Skeletal muscle satellite cell (primary cell): ENCODE measurements around the gene FCN1. TPM values are rescaled to one million over a fixed set of nuclear protein-coding genes. Genes with fewer than 3 reads are reported as not detected.

Experiments used
- H3K27me3 ChIP-seq: 2 replicates; pipeline ENCODE4 v1.7.0; 2013; ENCODE audit warnings: low read length; ENCODE audit not compliant: control insufficient read depth, insufficient read depth
- H3K36me3 ChIP-seq: 2 replicates; pipeline ENCODE4 v1.7.0; 2013; ENCODE audit warnings: mild to moderate bottlenecking, control low read depth, low read length; ENCODE audit not compliant: insufficient read depth
- H3K4me1 ChIP-seq: 2 replicates; pipeline ENCODE4 v1.7.0; 2013; ENCODE audit warnings: low read length; ENCODE audit not compliant: control insufficient read depth, insufficient read depth
- H3K4me2 ChIP-seq: 2 replicates; pipeline ENCODE4 v1.7.0; 2013; ENCODE audit warnings: mild to moderate bottlenecking, low read length
- H3K4me3 ChIP-seq: 2 replicates; pipeline ENCODE4 v1.7.0; 2013; ENCODE audit warnings: low read length
- H3K9ac ChIP-seq: 2 replicates; pipeline ENCODE4 v1.7.0; 2013; ENCODE audit warnings: mild to moderate bottlenecking, low read depth, low read length, moderate library complexity
- H3K9me3 ChIP-seq: replicated peaks from 2 replicates; pipeline ENCODE4 v1.7.0; 2013; ENCODE audit warnings: mild to moderate bottlenecking, control low read depth, low read length
- total RNA-seq: library from RNA; depleted of rRNA; stranded (reverse); fragments of >200 nt; gene quantifications from 2 replicates; pipeline ENCODE4 v1.2.3, GENCODE V29; 2012; rRNA removed

The FCN1 gene
- total RNA-seq: not detected in 2 replicates

DNA sequence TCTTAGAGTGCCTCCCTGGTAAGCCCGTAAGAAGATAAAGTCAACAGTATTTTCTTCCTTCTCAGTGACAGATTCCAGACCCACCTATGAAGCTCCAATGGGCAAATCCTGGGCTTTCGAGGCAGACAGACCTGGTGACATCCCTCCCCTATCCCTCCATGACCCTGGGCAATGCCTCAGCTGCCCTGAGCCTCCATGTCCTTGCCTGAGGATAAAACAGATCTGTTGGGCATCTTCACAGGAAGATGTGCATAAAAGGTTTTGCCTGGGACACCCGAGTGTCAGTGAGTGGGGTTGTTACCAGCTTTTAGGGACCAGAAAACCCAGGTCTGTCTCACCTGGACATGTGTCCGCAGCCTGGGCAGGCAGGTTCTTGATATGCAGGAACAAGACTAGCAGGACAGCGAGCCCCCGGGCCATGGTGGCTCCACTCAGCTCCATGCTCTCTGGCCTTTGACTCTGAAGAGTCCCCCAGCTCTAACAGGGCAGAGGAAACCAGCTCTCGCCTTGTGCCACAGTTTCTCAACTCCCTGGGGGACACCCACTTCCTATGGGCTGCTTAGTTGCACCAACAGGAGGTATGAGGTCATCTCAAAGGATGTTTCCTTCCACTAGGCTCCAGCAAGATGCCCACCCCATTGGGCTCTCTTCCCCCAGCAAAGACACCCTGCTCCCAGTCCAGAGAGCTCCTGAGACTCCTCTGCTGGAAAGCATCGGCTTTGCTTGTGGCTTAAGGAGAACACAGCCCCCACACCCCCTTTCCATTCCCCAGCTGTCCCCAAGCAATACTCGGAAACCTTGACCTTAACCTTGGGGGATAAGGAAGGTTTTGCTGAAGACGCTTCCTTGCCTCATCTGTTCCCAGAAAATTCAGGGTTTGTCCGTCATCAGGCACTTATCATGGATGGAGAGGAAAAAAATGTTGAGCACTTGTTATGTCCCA is at the start of gene FCN1:
TSS of gene FCN1 (minus strand) at position 482 of the 943 bp plus-strand sequence. CDS start at position 441, 41 bp downstream.
- no peak within 1 kb of the TSS for H3K4me2 ChIP-seq
- no peaks in the 10 kb centered on the region for H3K4me1 ChIP-seq
- peaks cover 27% of the 10 kb centered on the region for H3K27me3 ChIP-seq
- H3K9ac ChIP-seq: no peak within 1 kb of the TSS
- no peaks in the 10 kb centered on the region for H3K36me3 ChIP-seq
- H3K9me3 ChIP-seq: no peaks in the 10 kb centered on the region
- no peak within 1 kb of the TSS for H3K4me3 ChIP-seq

DNA sequence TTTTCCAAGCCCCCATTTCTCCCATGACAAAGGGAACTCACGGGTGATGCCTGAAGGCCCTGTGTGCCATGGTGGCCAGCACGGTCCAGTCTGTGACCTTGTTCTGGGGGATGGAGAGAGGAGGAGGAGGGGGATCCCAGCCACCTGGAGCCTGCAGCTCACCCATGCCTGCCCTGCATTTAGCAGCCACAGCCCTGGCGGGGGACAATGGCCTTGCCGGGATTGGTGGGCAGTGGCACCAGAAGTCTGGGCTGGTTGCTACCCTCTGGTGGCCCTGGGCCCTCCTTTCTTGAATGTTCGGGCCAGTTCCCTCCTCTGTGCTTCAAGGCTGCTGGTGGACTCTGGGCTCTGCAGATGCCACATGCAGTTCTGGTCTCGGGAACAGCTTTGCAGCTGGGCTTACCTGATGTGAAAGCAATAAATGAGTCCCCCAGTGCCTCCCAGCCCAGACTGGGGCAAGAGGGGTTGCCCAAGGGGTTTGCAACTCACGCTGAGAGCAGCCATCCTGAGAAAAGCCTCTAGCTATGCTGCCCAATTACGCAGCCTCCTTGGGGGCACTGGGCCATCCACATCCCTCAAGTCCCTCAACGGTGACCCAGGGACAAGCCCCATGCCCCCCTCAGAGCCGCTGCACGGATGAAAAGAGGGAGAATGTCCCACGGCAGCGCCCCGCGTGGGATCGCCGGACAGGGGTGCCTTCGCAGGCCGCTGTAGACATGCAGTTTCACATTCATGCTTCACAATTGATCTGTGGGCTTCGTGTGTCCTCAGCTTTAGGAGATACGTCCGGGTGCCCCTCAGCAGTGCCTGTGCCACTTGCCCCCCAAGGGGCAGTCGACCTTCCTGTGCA is 49.2 kb upstream of the FCN1 start:
- Histone ChIP-seq H3K4me3 (no peak overlapping the region), H3K4me2 (peak overlapping the region; percentile 7), H3K36me3 (no peaks in the 10 kb centered on the region), H3K27me3 (peaks cover 16% of the 10 kb centered on the region), H3K9me3 (no peaks in the 10 kb centered on the region), H3K4me1 (peaks cover 9% of the 10 kb centered on the region), H3K9ac (no peak overlapping the region)

DNA sequence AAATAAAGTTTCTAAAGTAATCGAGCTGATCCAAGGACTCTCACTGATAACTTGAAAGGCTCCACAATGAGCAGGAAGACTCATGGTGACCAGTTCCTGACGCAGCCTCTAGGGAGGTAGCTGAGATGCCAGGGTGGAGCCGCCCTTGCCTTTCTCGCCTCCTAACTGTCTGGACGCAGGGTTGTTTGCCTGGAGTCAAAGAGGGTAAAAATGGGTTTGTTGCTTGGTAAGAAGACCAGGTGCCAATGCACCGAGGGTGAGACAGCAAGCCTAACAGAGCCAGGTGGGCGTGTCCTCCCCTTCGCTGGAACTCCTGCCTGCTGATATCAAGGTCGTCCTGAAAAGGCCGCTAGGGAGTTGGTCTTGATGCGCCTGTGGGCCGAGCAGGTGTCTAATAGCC is 48.6 kb upstream of the FCN1 start:
- no peak overlapping the region for H3K4me2 ChIP-seq
- no peak overlapping the region for H3K9ac ChIP-seq
- no peaks in the 10 kb centered on the region for H3K9me3 ChIP-seq
- no peaks in the 10 kb centered on the region for H3K36me3 ChIP-seq
- H3K4me3 ChIP-seq: no peak overlapping the region
- H3K27me3 ChIP-seq: peaks cover 16% of the 10 kb centered on the region
- H3K4me1 ChIP-seq: peaks cover 9% of the 10 kb centered on the region

DNA sequence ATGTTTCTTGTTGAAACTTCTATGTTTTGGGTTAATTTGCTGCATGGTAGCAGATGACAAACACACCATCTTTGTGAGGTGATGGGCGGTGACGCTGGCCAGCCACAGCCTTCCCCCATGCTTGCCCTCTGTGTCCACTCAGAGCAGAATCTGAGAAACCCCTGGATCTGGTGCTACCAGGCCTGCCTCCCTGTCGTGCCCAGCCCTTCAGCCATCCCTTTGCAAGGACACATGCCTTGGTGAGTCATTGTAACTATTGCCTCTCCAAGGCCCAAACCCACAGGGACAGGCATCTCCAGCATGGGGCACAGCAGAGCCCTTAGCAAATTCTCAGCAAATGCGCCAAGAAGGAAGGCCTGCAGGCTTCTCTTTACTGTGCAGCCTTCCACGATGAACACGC is 48.1 kb upstream of the FCN1 start:
- H3K4me1 ChIP-seq: peaks cover 9% of the 10 kb centered on the region
- peaks cover 18% of the 10 kb centered on the region for H3K27me3 ChIP-seq

DNA sequence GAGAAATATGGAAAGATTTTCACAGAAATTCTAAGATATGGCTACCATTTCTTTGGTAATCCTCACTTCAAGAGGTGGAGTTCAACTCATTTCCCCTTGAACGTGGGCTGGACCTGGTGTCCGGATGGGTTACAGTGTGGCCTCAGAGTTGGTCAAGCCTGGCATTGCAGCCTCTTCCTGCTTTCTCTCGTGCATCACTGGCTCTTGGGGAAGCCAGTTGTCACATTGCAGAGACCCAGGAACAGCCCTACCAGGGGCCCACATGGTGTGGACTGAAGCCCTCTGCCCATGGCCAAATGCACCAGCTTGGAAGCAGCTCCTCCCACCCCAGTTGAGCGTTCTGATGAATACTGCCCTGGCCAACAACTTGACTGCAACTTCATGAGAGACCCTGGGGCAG is 47.7 kb upstream of the FCN1 start:
- Histone ChIP-seq H3K4me3 (no peak overlapping the region), H3K9me3 (no peaks in the 10 kb centered on the region), H3K27me3 (peaks cover 22% of the 10 kb centered on the region), H3K36me3 (no peaks in the 10 kb centered on the region), H3K4me1 (peaks cover 9% of the 10 kb centered on the region), H3K4me2 (no peak overlapping the region), H3K9ac (no peak overlapping the region)

More for the DNA sequence above, 48.1 kb upstream of the FCN1 start:
- Histone ChIP-seq H3K9me3 (no peaks in the 10 kb centered on the region), H3K9ac (no peak overlapping the region), H3K36me3 (no peaks in the 10 kb centered on the region), H3K4me2 (no peak overlapping the region), H3K4me3 (no peak overlapping the region)

DNA sequence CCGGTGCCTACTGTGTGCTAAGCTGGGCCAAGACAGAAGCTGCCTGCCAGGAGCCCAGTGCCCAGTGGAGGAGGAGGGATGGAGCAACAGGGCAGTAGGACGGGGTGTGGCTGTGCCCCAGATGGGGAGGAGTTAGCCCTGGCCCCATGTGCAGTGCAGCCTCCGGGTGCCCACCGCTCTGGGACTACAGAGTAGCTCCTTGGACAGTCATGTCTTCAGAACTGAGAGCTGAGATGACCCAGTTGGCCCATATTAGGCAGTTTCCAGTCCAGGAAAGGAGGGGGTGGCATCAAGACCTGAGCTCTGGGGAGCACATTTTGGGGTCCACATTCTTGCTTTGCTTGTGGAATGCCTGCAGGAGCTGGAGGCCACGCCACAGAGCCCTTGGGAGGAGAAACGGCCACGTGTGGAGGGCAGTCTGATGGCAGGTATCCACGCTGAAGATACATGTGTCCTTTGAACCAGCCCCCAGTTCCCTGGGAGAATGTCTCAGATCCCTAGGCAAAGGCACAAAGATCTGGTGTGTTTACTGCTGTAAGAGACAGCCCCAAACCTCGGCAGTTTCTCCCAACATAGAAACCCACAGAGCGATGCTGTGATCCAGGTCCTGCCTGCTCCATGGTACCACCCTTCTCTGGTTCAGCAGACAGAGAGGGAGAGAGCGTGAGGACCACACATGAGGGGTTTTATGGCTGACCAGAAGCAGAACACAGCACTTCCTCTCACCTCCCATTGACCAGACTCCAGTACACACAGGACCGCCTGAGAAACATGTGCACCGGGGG is 46.8 kb upstream of the FCN1 start:
- Histone ChIP-seq H3K4me2 (no peak overlapping the region), H3K4me3 (no peak overlapping the region), H3K4me1 (peaks cover 9% of the 10 kb centered on the region), H3K27me3 (peaks cover 24% of the 10 kb centered on the region), H3K36me3 (no peaks in the 10 kb centered on the region), H3K9me3 (no peaks in the 10 kb centered on the region), H3K9ac (no peak overlapping the region)

DNA sequence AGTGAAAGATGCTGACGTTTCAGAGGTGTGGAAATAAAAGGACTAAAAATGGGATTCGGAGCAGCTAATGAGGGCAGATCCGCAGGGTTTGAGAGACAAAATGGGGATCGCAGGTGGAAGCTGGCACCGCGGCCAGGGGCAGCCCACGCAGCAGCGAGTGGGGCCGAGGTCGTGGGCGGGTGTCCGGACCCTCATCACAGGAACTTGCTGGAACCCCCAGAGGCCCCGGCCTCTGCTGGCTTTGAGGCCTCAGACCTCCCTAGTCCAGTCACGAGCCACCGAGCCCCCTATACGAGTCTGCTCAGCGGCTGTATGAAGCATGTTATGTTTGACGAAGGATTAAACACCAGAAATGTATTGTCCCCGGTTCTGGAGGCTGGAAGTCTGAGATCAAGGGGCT is 45.8 kb upstream of the FCN1 start:
- no peaks in the 10 kb centered on the region for H3K9me3 ChIP-seq
- H3K4me3 ChIP-seq: no peak overlapping the region
- no peak overlapping the region for H3K9ac ChIP-seq
- no peaks in the 10 kb centered on the region for H3K36me3 ChIP-seq
- H3K4me2 ChIP-seq: no peak overlapping the region
- H3K27me3 ChIP-seq: peaks cover 24% of the 10 kb centered on the region
- H3K4me1 ChIP-seq: peaks cover 9% of the 10 kb centered on the region

DNA sequence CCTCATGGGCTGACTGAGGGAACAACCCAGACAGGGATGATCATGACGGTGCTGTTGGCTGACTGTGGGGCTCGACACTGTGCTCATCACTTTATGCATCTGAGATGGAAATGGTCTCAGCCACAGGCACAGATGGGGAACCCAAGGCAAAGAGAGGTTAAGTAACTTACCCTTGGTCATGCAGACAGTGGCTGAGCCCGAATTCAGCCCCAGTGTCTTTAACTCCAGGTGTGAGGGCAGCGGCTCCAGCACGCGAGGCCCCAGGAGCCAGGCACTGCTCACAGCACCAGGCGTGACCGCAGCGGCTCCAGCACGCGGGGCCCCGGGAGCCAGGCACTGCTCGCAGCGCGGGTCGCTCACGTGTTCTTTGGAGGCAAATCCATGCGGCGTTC is 45.3 kb upstream of the FCN1 start:
- Histone ChIP-seq H3K4me2 (no peak overlapping the region), H3K9ac (no peak overlapping the region), H3K9me3 (no peaks in the 10 kb centered on the region), H3K4me3 (no peak overlapping the region), H3K4me1 (peaks cover 5% of the 10 kb centered on the region), H3K27me3 (peaks cover 19% of the 10 kb centered on the region), H3K36me3 (no peaks in the 10 kb centered on the region)

DNA sequence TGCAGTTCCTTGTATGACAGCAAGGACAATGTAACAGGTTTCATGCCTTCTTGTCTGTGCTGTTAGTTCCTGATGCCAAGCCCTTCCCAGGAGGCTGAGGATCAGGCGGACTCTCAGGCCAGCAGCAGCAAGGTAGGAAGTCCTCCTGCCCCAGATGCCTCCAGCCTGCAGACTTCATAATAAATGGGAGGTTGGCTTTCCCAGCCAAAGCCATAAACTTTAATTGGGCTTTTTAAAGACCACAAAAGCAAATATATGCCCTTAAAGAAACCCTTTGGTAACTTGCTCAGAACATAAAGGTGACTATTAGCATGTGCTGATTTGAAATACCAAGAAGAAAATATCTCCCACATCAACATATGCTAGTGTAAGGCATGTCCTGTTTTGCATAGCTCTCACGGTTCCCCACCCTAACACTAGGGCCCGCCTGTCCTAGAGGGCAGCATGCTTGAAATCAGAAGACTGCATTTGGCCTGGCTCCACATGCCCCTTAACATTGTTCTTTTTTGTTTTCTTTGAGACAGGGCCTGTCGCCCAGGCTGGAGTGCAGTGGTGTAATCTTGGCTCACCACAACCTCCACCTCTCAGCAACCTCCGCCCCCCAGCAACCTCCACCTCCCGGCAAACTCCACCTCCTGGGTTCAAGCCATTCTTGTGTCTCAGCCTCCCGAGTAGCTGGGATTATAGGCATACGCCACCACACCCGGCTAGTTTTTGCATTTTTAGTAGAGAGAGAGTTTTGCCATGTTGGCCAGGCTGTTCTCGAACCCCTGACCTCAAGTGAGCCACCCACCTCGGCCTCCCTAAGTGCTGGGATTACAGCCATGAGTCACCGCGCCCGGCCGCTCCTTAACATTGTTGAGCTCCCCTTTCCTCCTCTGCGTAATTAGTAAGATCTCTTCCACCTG is 44.6 kb upstream of the FCN1 start:
- H3K9me3 ChIP-seq: no peaks in the 10 kb centered on the region

DNA sequence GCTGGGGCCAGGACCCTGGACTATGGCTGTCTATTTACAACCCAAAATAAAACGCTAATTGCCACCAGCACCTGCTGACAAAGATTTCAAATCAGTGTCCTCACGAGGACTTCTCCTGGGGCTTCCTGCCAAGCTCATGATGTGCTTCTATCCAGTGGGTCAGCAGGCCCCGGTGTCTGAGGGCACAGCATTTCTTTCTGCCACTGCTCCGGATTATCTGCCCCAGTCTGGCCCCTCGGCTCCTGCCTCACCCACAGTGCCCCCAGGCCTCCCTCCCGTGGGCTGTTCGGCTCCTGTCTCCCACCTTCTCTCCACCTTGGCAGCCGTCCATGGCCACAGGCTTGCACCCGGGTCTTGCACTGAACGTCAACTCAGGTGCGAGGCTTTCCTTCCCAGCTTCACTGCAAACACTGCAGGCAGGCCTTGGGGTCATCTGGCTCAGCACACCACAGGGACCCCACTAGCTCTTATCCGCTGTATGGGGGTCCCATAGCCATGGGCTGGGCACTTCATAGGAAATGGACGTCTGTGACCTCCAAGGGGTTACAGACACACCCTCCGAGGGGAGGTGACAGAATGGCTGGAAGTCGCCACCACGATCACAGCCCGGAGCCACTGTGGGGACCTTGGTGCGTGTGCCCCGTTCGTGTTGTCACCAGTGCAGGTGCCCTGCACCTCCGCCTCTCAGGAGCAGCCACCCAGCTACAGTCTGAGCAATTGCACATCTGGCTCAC is 43.8 kb upstream of the FCN1 start:
- H3K4me1 ChIP-seq: no peaks in the 10 kb centered on the region
- H3K9me3 ChIP-seq: no peaks in the 10 kb centered on the region
- peaks cover 23% of the 10 kb centered on the region for H3K27me3 ChIP-seq
- no peak overlapping the region for H3K4me2 ChIP-seq
- no peak overlapping the region for H3K4me3 ChIP-seq
- H3K9ac ChIP-seq: no peak overlapping the region
- no peaks in the 10 kb centered on the region for H3K36me3 ChIP-seq

More for the DNA sequence above, 44.6 kb upstream of the FCN1 start:
- H3K36me3 ChIP-seq: no peaks in the 10 kb centered on the region
- peaks cover under 1% of the 10 kb centered on the region for H3K4me1 ChIP-seq
- no peak overlapping the region for H3K4me3 ChIP-seq
- no peak overlapping the region for H3K4me2 ChIP-seq
- no peak overlapping the region for H3K9ac ChIP-seq
- H3K27me3 ChIP-seq: peaks cover 19% of the 10 kb centered on the region
